GM23338 (cell line): ENCODE data around the gene WNT11. TPM values are rescaled to one million over a fixed set of nuclear protein-coding genes. Genes with fewer than 3 reads are reported as not detected.

Experiments used
- ATAC-seq: fragments of 200-7000 bp; cut with Tn5 transposase; 3 replicates; pipeline ENCODE4 v1.9.1; 2020
- DNase-seq: peaks from one replicate; pipeline ENCODE4 v3.0.0-alpha.2; 2015; ENCODE audit warnings: low spot score
- H2AFZ ChIP-seq: fragments of 200-600 bp; sonication (generic); 2 replicates; pipeline ENCODE4 v1.8.0; 2016; ENCODE audit warnings: antibody characterized with exemption, mild to moderate bottlenecking, moderate library complexity
- H3F3A ChIP-seq: fragments of 200-600 bp; sonication (generic); replicated peaks from 2 replicates; pipeline ENCODE4 v1.8.0; 2017; ENCODE audit warnings: antibody characterized with exemption, mixed run types, low read depth
- H3K27ac ChIP-seq: fragments of 200-600 bp; sonication (generic); 2 replicates; pipeline ENCODE4 v1.6.1; 2016; ENCODE audit warnings: low read depth
- H3K27me3 ChIP-seq: fragments of 200-600 bp; sonication (generic); 2 replicates; pipeline ENCODE4 v1.8.0; 2016; ENCODE audit warnings: mild to moderate bottlenecking, mixed run types, moderate library complexity; ENCODE audit not compliant: insufficient read depth
- H3K36me3 ChIP-seq: fragments of 200-600 bp; sonication (generic); 2 replicates; pipeline ENCODE4 v1.8.0; 2016; ENCODE audit warnings: mild to moderate bottlenecking; ENCODE audit not compliant: insufficient read depth
- H3K4me1 ChIP-seq: fragments of 200-600 bp; sonication (generic); 2 replicates; pipeline ENCODE4 v1.8.0; 2016; ENCODE audit warnings: mild to moderate bottlenecking, moderate library complexity; ENCODE audit not compliant: insufficient read depth
- H3K4me2 ChIP-seq: fragments of 200-600 bp; sonication (generic); 2 replicates; pipeline ENCODE4 v1.7.1; 2017; ENCODE audit warnings: mixed run types
- H3K4me3 ChIP-seq: fragments of 200-600 bp; sonication (generic); 2 replicates; pipeline ENCODE4 v1.6.1; 2016; ENCODE audit warnings: mixed run types
- H3K79me2 ChIP-seq: fragments of 200-600 bp; sonication (generic); replicated peaks from 2 replicates; pipeline ENCODE4 v1.8.0; 2017; ENCODE audit warnings: mild to moderate bottlenecking; ENCODE audit not compliant: insufficient read depth
- H3K9me2 ChIP-seq: fragments of 200-600 bp; sonication (generic); 2 replicates; pipeline ENCODE4 v1.8.0; 2017; ENCODE audit not compliant: insufficient read depth
- H4K20me1 ChIP-seq: fragments of 200-600 bp; sonication (generic); replicated peaks from 2 replicates; pipeline ENCODE4 v1.8.0; 2017; ENCODE audit warnings: mild to moderate bottlenecking; ENCODE audit not compliant: insufficient read depth
- H3K27ac Mint-ChIP-seq: 2 replicates; pipeline ENCODE4 v1.8.0; 2020; ENCODE audit warnings: inconsistent platforms, mild to moderate bottlenecking, moderate library complexity, mixed read lengths
- H3K27me3 Mint-ChIP-seq: 3 replicates; pipeline ENCODE4 v1.8.0; 2022; ENCODE audit warnings: low read depth, mild to moderate bottlenecking, moderate library complexity, mixed read lengths, inconsistent platforms; ENCODE audit not compliant: insufficient read depth, poor library complexity
- H3K36me3 Mint-ChIP-seq: 3 replicates; pipeline ENCODE4 v1.8.0; 2021; ENCODE audit warnings: low read depth, mild to moderate bottlenecking, inconsistent platforms, moderate library complexity, mixed read lengths
- H3K4me1 Mint-ChIP-seq: 3 replicates; pipeline ENCODE4 v1.8.0; 2020; ENCODE audit warnings: mild to moderate bottlenecking, inconsistent platforms, mixed read lengths
- H3K4me3 Mint-ChIP-seq: 3 replicates; pipeline ENCODE4 v1.8.0; 2021; ENCODE audit warnings: moderate library complexity, mild to moderate bottlenecking, inconsistent platforms, mixed read lengths
- H3K9me3 Mint-ChIP-seq: 3 replicates; pipeline ENCODE4 v1.8.0; 2020; ENCODE audit warnings: moderate library complexity, mild to moderate bottlenecking, inconsistent platforms, mixed read lengths
- CREB1 ChIP-seq: fragments of 250-450 bp; sonication (Bioruptor Pico); IDR thresholded peaks from 2 replicates; pipeline ENCODE4 v1.5.0; 2020; ENCODE audit warnings: low read depth, mild to moderate bottlenecking, moderate library complexity
- CTCF ChIP-seq, 2 experiments: fragments of 200-600 bp in 1 of 2; sonication (generic) in 1 of 2; conservative IDR thresholded peaks; 2 replicates each; pipeline versions ENCODE4 v1.5.1 to v1.6.1; 2016 to 2017; ENCODE audit warnings: antibody characterized with exemption in 2 of 2, low read depth in 2 of 2, mild to moderate bottlenecking in 2 of 2, moderate library complexity in 1 of 2
- EZH2phosphoT487 ChIP-seq: fragments of 200-600 bp; sonication (generic); IDR thresholded peaks from one replicate; pipeline ENCODE4 v1.8.1; 2018; ENCODE audit warnings: antibody characterized with exemption; ENCODE audit not compliant: unreplicated experiment
- JUNB ChIP-seq: IDR thresholded peaks from one replicate; pipeline ENCODE4 v1.6.1; 2016; ENCODE audit warnings: antibody characterized with exemption; ENCODE audit not compliant: unreplicated experiment
- NANOG ChIP-seq: IDR thresholded peaks from 2 replicates; pipeline ENCODE4 v1.6.1; 2016; ENCODE audit warnings: antibody characterized with exemption, borderline replicate concordance
- POLR2AphosphoS5 ChIP-seq: IDR thresholded peaks from 2 replicates; pipeline ENCODE4 v1.6.1; 2016; ENCODE audit warnings: antibody characterized with exemption, low read depth
- STAT1 ChIP-seq: IDR thresholded peaks from one replicate; pipeline ENCODE4 v1.6.1; 2016; ENCODE audit warnings: antibody characterized with exemption; ENCODE audit not compliant: unreplicated experiment
- ZNF114 ChIP-seq: fragments of 250-450 bp; sonication (Bioruptor Pico); IDR thresholded peaks from 2 replicates; pipeline ENCODE4 v1.5.0; 2020; ENCODE audit warnings: mild to moderate bottlenecking, moderate library complexity
- ZNF462 ChIP-seq: fragments of 250-450 bp; sonication (Bioruptor Pico); IDR thresholded peaks from 2 replicates; pipeline ENCODE4 v1.5.0; 2020; ENCODE audit warnings: mild to moderate bottlenecking, moderate library complexity
- polyA plus RNA-seq: library from polyadenylated mRNA; unstranded; fragments of >200 nt; fragmentation: Nextera tagmentation; extraction: Ambion mirVana; gene quantifications from 2 replicates; pipeline ENCODE4 v1.2.1, GENCODE V29; 2016
- total RNA-seq: library from RNA; depleted of rRNA; stranded (reverse); fragments of >200 nt; shearing (Covaris generic); gene quantifications from 2 replicates; pipeline ENCODE4 v1.2.3, GENCODE V29; 2014
- TF ChIP-seq, protein P1 (sequence below): IDR thresholded peaks from 2 replicates; pipeline ENCODE4 v1.6.1; 2016; ENCODE audit warnings: antibody characterized with exemption
- TF ChIP-seq, protein P2 (sequence below): IDR thresholded peaks from one replicate; pipeline ENCODE4 v1.6.1; 2018; ENCODE audit warnings: antibody characterized with exemption; ENCODE audit not compliant: unreplicated experiment

The WNT11 gene
- total and polyA plus RNA-seq, 2 experiments from 2014 or later, result 0.44 to 0.56 TPM

- ATAC-seq (no peak), DNase-seq (no peak)
- Histone ChIP-seq H3K4me3 (no peak overlapping the region), H3K4me1 (peaks cover 5% of the 10 kb centered on the region; the same call in 1 of the 2 replicates), H3K4me2 (no peak overlapping the region), H3F3A (peaks cover 4% of the 10 kb centered on the region; the same call in 1 of the 2 replicates), H2AFZ (no peak overlapping the region), H4K20me1 (no peaks in the 10 kb centered on the region), H3K36me3 (no peaks in the 10 kb centered on the region), H3K79me2 (no peaks in the 10 kb centered on the region), H3K27me3 (no peaks in the 10 kb centered on the region), H3K9me2 (no peaks in the 10 kb centered on the region), H3K27ac (no peak overlapping the region)
- peaks cover 17% of the 10 kb centered on the region for H3K27me3 Mint-ChIP-seq
- no peak for TF ChIP-seq NANOG
- TF ChIP-seq JUNB, result no peak
- TF ChIP-seq EZH2phosphoT487, result no peak
- no peak for TF ChIP-seq CREB1 (CRISPR knock-in tag)
- no peak for TF ChIP-seq ZNF462 (CRISPR knock-in tag)
- TF ChIP-seq STAT1, result no peak
- TF ChIP-seq, protein P1, sequence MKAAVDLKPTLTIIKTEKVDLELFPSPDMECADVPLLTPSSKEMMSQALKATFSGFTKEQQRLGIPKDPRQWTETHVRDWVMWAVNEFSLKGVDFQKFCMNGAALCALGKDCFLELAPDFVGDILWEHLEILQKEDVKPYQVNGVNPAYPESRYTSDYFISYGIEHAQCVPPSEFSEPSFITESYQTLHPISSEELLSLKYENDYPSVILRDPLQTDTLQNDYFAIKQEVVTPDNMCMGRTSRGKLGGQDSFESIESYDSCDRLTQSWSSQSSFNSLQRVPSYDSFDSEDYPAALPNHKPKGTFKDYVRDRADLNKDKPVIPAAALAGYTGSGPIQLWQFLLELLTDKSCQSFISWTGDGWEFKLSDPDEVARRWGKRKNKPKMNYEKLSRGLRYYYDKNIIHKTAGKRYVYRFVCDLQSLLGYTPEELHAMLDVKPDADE, result no peak
- TF ChIP-seq CTCF (conservative IDR thresholded peaks at IDR 0.05; ENCODE audit: low read depth in 2 of 2), result no peak
- TF ChIP-seq POLR2AphosphoS5, result no peak
- TF ChIP-seq ZNF114 (CRISPR knock-in tag), result no peak
- TF ChIP-seq, protein P2, sequence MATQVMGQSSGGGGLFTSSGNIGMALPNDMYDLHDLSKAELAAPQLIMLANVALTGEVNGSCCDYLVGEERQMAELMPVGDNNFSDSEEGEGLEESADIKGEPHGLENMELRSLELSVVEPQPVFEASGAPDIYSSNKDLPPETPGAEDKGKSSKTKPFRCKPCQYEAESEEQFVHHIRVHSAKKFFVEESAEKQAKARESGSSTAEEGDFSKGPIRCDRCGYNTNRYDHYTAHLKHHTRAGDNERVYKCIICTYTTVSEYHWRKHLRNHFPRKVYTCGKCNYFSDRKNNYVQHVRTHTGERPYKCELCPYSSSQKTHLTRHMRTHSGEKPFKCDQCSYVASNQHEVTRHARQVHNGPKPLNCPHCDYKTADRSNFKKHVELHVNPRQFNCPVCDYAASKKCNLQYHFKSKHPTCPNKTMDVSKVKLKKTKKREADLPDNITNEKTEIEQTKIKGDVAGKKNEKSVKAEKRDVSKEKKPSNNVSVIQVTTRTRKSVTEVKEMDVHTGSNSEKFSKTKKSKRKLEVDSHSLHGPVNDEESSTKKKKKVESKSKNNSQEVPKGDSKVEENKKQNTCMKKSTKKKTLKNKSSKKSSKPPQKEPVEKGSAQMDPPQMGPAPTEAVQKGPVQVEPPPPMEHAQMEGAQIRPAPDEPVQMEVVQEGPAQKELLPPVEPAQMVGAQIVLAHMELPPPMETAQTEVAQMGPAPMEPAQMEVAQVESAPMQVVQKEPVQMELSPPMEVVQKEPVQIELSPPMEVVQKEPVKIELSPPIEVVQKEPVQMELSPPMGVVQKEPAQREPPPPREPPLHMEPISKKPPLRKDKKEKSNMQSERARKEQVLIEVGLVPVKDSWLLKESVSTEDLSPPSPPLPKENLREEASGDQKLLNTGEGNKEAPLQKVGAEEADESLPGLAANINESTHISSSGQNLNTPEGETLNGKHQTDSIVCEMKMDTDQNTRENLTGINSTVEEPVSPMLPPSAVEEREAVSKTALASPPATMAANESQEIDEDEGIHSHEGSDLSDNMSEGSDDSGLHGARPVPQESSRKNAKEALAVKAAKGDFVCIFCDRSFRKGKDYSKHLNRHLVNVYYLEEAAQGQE, result no peak
- no peak overlapping the region for H3K27ac Mint-ChIP-seq
- no peak overlapping the region for H3K4me3 Mint-ChIP-seq
- H3K4me1 Mint-ChIP-seq, result peaks cover 3% of the 10 kb centered on the region; the same call in 1 of the 3 replicates
- peaks cover 2% of the 10 kb centered on the region; the same call in 2 of the 3 replicates for H3K36me3 Mint-ChIP-seq
- peaks cover 3% of the 10 kb centered on the region for H3K9me3 Mint-ChIP-seq
Measured at GRCh38 chr11:76230392-76230791, 24.1 kb upstream of the WNT11 start.
